GM21717 (cell line): Measurements from ENCODE around the gene PDE9A.

Experiments used
- ATAC-seq: cut with Tn5 transposase; IDR thresholded peaks from one replicate; pipeline ENCODE4 v1.9.1; 2021; ENCODE audit warnings: mild to moderate bottlenecking, moderate library complexity; ENCODE audit not compliant: unreplicated experiment

Gene PDE9A

GRCh38 chr21:42684109-42684916 is 30.9 kb downstream of the PDE9A start:
- ATAC-seq, result no peak

GRCh38 chr21:42685036-42685435 is 31.6 kb downstream of the PDE9A start:
- ATAC-seq, result no peak

- no peak for ATAC-seq
Measured at GRCh38 chr21:42685954-42686500, 32.6 kb downstream of the PDE9A start.

GRCh38 chr21:42687796-42688195 is 34.4 kb downstream of the PDE9A start:
- no peak for ATAC-seq

GRCh38 chr21:42688226-42688840 is 34.9 kb downstream of the PDE9A start:
- no peak for ATAC-seq

GRCh38 chr21:42688841-42689371 is 35.5 kb downstream of the PDE9A start:
- no peak for ATAC-seq

GRCh38 chr21:42690586-42690985 is 37.2 kb downstream of the PDE9A start:
- ATAC-seq, result no peak

- ATAC-seq, result no peak
Measured at GRCh38 chr21:42691901-42692559, 38.6 kb downstream of the PDE9A start.

- no peak for ATAC-seq
Measured at GRCh38 chr21:42692688-42693087, 39.3 kb downstream of the PDE9A start.

- no peak for ATAC-seq
Measured at GRCh38 chr21:42694751-42695696, 41.6 kb downstream of the PDE9A start.

GRCh38 chr21:42695697-42696380 is 42.4 kb downstream of the PDE9A start:
- no peak for ATAC-seq

GRCh38 chr21:42696501-42697040 is 43.1 kb downstream of the PDE9A start:
- ATAC-seq, result no peak

GRCh38 chr21:42698733-42699132 is 45.3 kb downstream of the PDE9A start:
- no peak for ATAC-seq

- no peak for ATAC-seq
Measured at GRCh38 chr21:42699196-42699595, 45.8 kb downstream of the PDE9A start.

GRCh38 chr21:42701706-42702456 is 48.5 kb downstream of the PDE9A start:
- no peak for ATAC-seq

- ATAC-seq, result no peak
Measured at GRCh38 chr21:42702720-42703119, 49.3 kb downstream of the PDE9A start.

- ATAC-seq, result no peak
Measured at GRCh38 chr21:42703136-42703908, 49.9 kb downstream of the PDE9A start.

- ATAC-seq, result no peak
Measured at GRCh38 chr21:42703965-42704364, 50.5 kb downstream of the PDE9A start.
